Transverse colon (tissue), 4 donors: Measurements from ENCODE around the gene BORCS5. TPM values are rescaled to one million over a fixed set of nuclear protein-coding genes. Genes with fewer than 3 reads are reported as not detected.

Experiments
- DNase-seq: peaks from one replicate; pipeline ENCODE4 v3.0.0-alpha.2; 2019
- H3K27ac ChIP-seq, 4 donors: fragments of 200-600 bp; sonication (generic); 2 replicates each; pipeline ENCODE4 v1.5.1; 2016 to 2018; ENCODE audit warnings: inconsistent platforms in 4 of 4
- H3K27me3 ChIP-seq: fragments of 200-600 bp; sonication (generic); 2 replicates; pipeline ENCODE4 v1.5.1; 2017; ENCODE audit warnings: inconsistent platforms
- H3K36me3 ChIP-seq, 4 donors: fragments of 200-600 bp; sonication (generic); 2 replicates each; pipeline ENCODE4 v1.5.1; 2017 to 2019; ENCODE audit warnings: inconsistent platforms in 4 of 4
- H3K4me1 ChIP-seq, 4 donors: fragments of 200-600 bp; sonication (generic); 2 replicates each; pipeline ENCODE4 v1.5.1; 2017 to 2020; ENCODE audit warnings: inconsistent platforms in 4 of 4
- H3K4me3 ChIP-seq, 4 donors: fragments of 200-600 bp; sonication (generic); 1 replicate in 1 of 4; 2 replicates in 3 of 4; pipeline versions ENCODE4 v1.5.1 to v1.6.1; 2017 to 2019; ENCODE audit warnings: inconsistent platforms in 4 of 4
- H3K9me3 ChIP-seq, 2 donors: fragments of 200-600 bp; sonication (generic); 2 replicates each; pipeline ENCODE4 v1.5.1; 2017 to 2019; ENCODE audit warnings: inconsistent platforms in 2 of 2
- CTCF ChIP-seq, 5 experiments: fragments of 200-600 bp in 3 of 5; fragments of 450-650 bp in 2 of 5; sonication (generic) in 3 of 5; IDR thresholded peaks; 1 replicate in 2 of 5; 2 replicates in 3 of 5; pipeline ENCODE4 v1.5.1; 2016 to 2017; ENCODE audit warnings: antibody characterized with exemption in 5 of 5, inconsistent platforms in 3 of 5, mild to moderate bottlenecking in 2 of 5, moderate library complexity in 1 of 5
- EP300 ChIP-seq: sonication (generic); formaldehyde crosslinking; IDR thresholded peaks from one replicate; pipeline ENCODE4 v1.6.1; 2017; ENCODE audit warnings: antibody characterized with exemption, low read depth
- POLR2A ChIP-seq: fragments of 450-650 bp; IDR thresholded peaks from one replicate; pipeline ENCODE4 v1.6.1; 2016; ENCODE audit warnings: antibody characterized with exemption, mild to moderate bottlenecking, moderate library complexity
- POLR2AphosphoS5 ChIP-seq, 3 donors: sonication (generic); formaldehyde crosslinking; IDR thresholded peaks; one replicate each; pipeline ENCODE4 v1.6.1; 2016; ENCODE audit warnings: antibody characterized with exemption in 3 of 3
- WGBS, 2 donors: methylation state at CpG; one replicate each; pipeline ENCODE4 v1.1.5; 2018; ENCODE audit warnings: low coverage in 1 of 2; 5-methylcytosine and 5-hydroxymethylcytosine counted together
- in situ Hi-C, 4 donors: fragments of 200-750 bp; cut with MboI; loops; one replicate each; pipeline versions ENCODE4 v1.15.0 to v1.15.1; 2017; ENCODE audit warnings: low sequenced_read_pairs in 3 of 4, low pct_ligation_motif_present in 1 of 4, low pct_unique_long_range_greater_than_20kb in 1 of 4
- intact Hi-C: fragments of 100-400 bp; cut with DNase I; formaldehyde crosslinking; loops from one replicate; pipeline ENCODE4 v1.15.1; 2023; ENCODE audit warnings: low total_unique reads
- total RNA-seq, 4 donors: library from RNA; depleted of rRNA; stranded (reverse); fragments of >200 nt; gene quantifications; one replicate each; pipeline ENCODE4 v1.1.0, GENCODE V29; 2016

BORCS5 gene
- total RNA-seq, 4 donors from 2014 or later = 8.5 to 52.7 (median 21.3) TPM

GRCh38 chr12:12380949-12381593 is 24.2 kb downstream of the BORCS5 start:
- WGBS, 2 donors = 88 to 98% methylated on average over 1 to 6 of the region's 6 CpGs
- peak overlapping the region in 2 of 4 donors; percentile 34 to 69 for H3K27ac ChIP-seq
- in situ Hi-C loops = loop anchor here in 2 of 4 donors (25.0 kb wide), 2 partner anchors 181 to 331 kb away; partner anchors contain the start of genes CDKN1B (in 1 of the 2) and DUSP16 (in 1 of the 2)
- intact Hi-C loops = no loop called here
- H3K27me3 ChIP-seq = no peaks in the 10 kb centered on the region
- no peak overlapping the region for H3K4me3 ChIP-seq
- H3K36me3 ChIP-seq = no peaks in the 10 kb centered on the region
- peaks cover 4 to 41% (median 14%) of the 10 kb centered on the region in 4 donors for H3K4me1 ChIP-seq
- no peak for TF ChIP-seq CTCF (IDR thresholded peaks at IDR 0.05)
- TF ChIP-seq POLR2AphosphoS5 (IDR thresholded peaks at IDR 0.05) = no peak
- DNase-seq = no peak
- no peaks in the 10 kb centered on the region for H3K9me3 ChIP-seq

GRCh38 chr12:12381982-12382381 is 25.1 kb downstream of the BORCS5 start:
- DNase-seq = no peak
- 96% methylated on average over 3 of the region's 3 CpGs for WGBS, 2 donors
- H3K4me1 ChIP-seq = peaks cover 0 to 44% (median 17%) of the 10 kb centered on the region in 4 donors
- no peak overlapping the region for H3K4me3 ChIP-seq
- in situ Hi-C loops = loop anchor here in 2 of 4 donors (25.0 kb wide), 2 partner anchors 180 to 330 kb away; partner anchors contain the start of genes CDKN1B (in 1 of the 2) and DUSP16 (in 1 of the 2)
- no peaks in the 10 kb centered on the region for H3K27me3 ChIP-seq
- no peaks in the 10 kb centered on the region for H3K9me3 ChIP-seq
- intact Hi-C loops = no loop called here
- H3K27ac ChIP-seq = no peak overlapping the region
- H3K36me3 ChIP-seq = no peaks in the 10 kb centered on the region
- no peak for TF ChIP-seq EP300
- no peak for TF ChIP-seq POLR2A
- TF ChIP-seq POLR2AphosphoS5 (IDR thresholded peaks at IDR 0.05) = no peak
- no peak for TF ChIP-seq CTCF (IDR thresholded peaks at IDR 0.05)

- no peak overlapping the region for H3K4me3 ChIP-seq
- H3K4me1 ChIP-seq = peaks cover 0 to 39% (median 13%) of the 10 kb centered on the region in 4 donors
- TF ChIP-seq POLR2A = no peak
- in situ Hi-C loops = loop anchor here in 2 of 4 donors (25.0 kb wide), 2 partner anchors 178 to 328 kb away; partner anchors contain the start of genes CDKN1B (in 1 of the 2) and DUSP16 (in 1 of the 2)
- H3K9me3 ChIP-seq = no peaks in the 10 kb centered on the region
- 56 to 66% methylated on average over 4 to 7 of the region's 7 CpGs for WGBS, 2 donors
- DNase-seq = no peak
- H3K27ac ChIP-seq = peak overlapping the region; percentile 17 to 61 (median 45)
- intact Hi-C loops = no loop called here
- no peaks in the 10 kb centered on the region for H3K36me3 ChIP-seq
- H3K27me3 ChIP-seq = no peaks in the 10 kb centered on the region
Observed at GRCh38 chr12:12384571-12385340, 27.9 kb downstream of the BORCS5 start.

- H3K27me3 ChIP-seq = no peaks in the 10 kb centered on the region
- peaks cover 0 to 26% (median 11%) of the 10 kb centered on the region in 4 donors for H3K4me1 ChIP-seq
- H3K9me3 ChIP-seq = no peaks in the 10 kb centered on the region
- DNase-seq = no peak
- no peaks in the 10 kb centered on the region for H3K36me3 ChIP-seq
- no peak overlapping the region for H3K27ac ChIP-seq
- no peak overlapping the region for H3K4me3 ChIP-seq
- 61 to 83% methylated on average over 3 of the region's 3 CpGs for WGBS, 2 donors
- no peak for TF ChIP-seq POLR2A
- TF ChIP-seq CTCF (IDR thresholded peaks at IDR 0.05) = no peak
- no peak for TF ChIP-seq POLR2AphosphoS5 (IDR thresholded peaks at IDR 0.05)
- TF ChIP-seq EP300 = no peak
- in situ Hi-C loops (loop anchor here in 2 of 4 donors (25.0 kb wide), 2 partner anchors 175 to 325 kb away; partner anchors contain the start of genes CDKN1B (in 1 of the 2) and DUSP16 (in 1 of the 2)), intact Hi-C loops (no loop called here)
Observed at GRCh38 chr12:12387501-12387900, 30.6 kb downstream of the BORCS5 start.
